ENCODE results near the gene NTRK2.

- no peak for TF ChIP-seq EZH2 (IDR thresholded peaks at IDR 0.05; ENCODE audit: low read length)
- no peak for TF ChIP-seq CTCF (optimal IDR thresholded peaks at IDR 0.05 in 1 of 3, IDR thresholded peaks at IDR 0.05 in 1 of 3, conservative IDR thresholded peaks at IDR 0.05 in 1 of 3; ENCODE audit: extremely low read depth in 1 of 3, insufficient read depth in 2 of 3, low read length in 3 of 3)
Observed at GRCh38 chr9:84808416-84808815, 138.9 kb downstream of the NTRK2 start.
